Stimulated activated CD8-positive, alpha-beta memory T cell treated with anti-CD3 and anti-CD28 coated beads, Interleukin-4, amount 100 ng/mL, for 24 hours (primary cell): ENCODE data around the gene TMPRSS2.

Experiments
- DNase-seq: peaks from one replicate; pipeline ENCODE4 v3.0.0-alpha.2; 2020; ENCODE audit warnings: low read depth

TMPRSS2 gene

GRCh38 chr21:41507521-41508414 lies at the start of gene TMPRSS2:
Gene TMPRSS2, minus strand, starts transcription at chr21:41508158. Its CDS starts 10,025 bp downstream, at chr21:41498133.
- no peak for DNase-seq

- DNase-seq = no peak
Measured at GRCh38 chr21:41555057-41555456, 47.1 kb upstream of the TMPRSS2 start.

GRCh38 chr21:41552254-41552653 lies 44.3 kb upstream of the TMPRSS2 start:
- no peak for DNase-seq

GRCh38 chr21:41548781-41549180 lies 40.8 kb upstream of the TMPRSS2 start:
- no peak for DNase-seq

GRCh38 chr21:41547111-41547510 lies 39.2 kb upstream of the TMPRSS2 start:
- no peak for DNase-seq

GRCh38 chr21:41545500-41546359 lies 37.8 kb upstream of the TMPRSS2 start:
- no peak for DNase-seq

GRCh38 chr21:41542727-41543126 lies 34.8 kb upstream of the TMPRSS2 start:
- no peak for DNase-seq

GRCh38 chr21:41537356-41537755 lies 29.4 kb upstream of the TMPRSS2 start:
- DNase-seq = no peak

GRCh38 chr21:41536827-41537103 lies 28.8 kb upstream of the TMPRSS2 start:
- no peak for DNase-seq

- no peak for DNase-seq
Measured at GRCh38 chr21:41536076-41536826, 28.3 kb upstream of the TMPRSS2 start.

GRCh38 chr21:41530366-41530765 lies 22.4 kb upstream of the TMPRSS2 start:
- DNase-seq = no peak

- no peak for DNase-seq
Measured at GRCh38 chr21:41529769-41530168, 21.8 kb upstream of the TMPRSS2 start.

- DNase-seq = no peak
Measured at GRCh38 chr21:41526478-41527087, 18.6 kb upstream of the TMPRSS2 start.

- no peak for DNase-seq
Measured at GRCh38 chr21:41523175-41523574, 15.2 kb upstream of the TMPRSS2 start.

GRCh38 chr21:41521489-41522027 lies 13.6 kb upstream of the TMPRSS2 start:
- no peak for DNase-seq

GRCh38 chr21:41520560-41521442 lies 12.8 kb upstream of the TMPRSS2 start:
- DNase-seq = no peak

- DNase-seq = no peak
Measured at GRCh38 chr21:41519806-41520559, 12.0 kb upstream of the TMPRSS2 start.

GRCh38 chr21:41518757-41519156 lies 10.8 kb upstream of the TMPRSS2 start:
- no peak for DNase-seq

- DNase-seq = no peak
Measured at GRCh38 chr21:41511858-41512257, 3.9 kb upstream of the TMPRSS2 start.

- no peak for DNase-seq
Measured at GRCh38 chr21:41510500-41510899, 2.5 kb upstream of the TMPRSS2 start.
